WTC11 (cell line): Measurements from ENCODE around the gene TTC21A. TPM values are rescaled to one million over a fixed set of nuclear protein-coding genes. Genes with fewer than 3 reads are reported as not detected.

Source experiments
- ATAC-seq: fragments of 200-7000 bp; cut with Tn5 transposase; 2 replicates; pipeline ENCODE4 v1.10.0; 2021; ENCODE audit warnings: mild to moderate bottlenecking, moderate library complexity
- CTCF ChIA-PET: fragments of 300-600 bp; sonication (Branson Sonifier 250); formaldehyde crosslinking; loops from one replicate; lab custom pipeline; 2021; ENCODE audit warnings: antibody characterized with exemption; lab: Charles Lee
- POLR2A ChIA-PET: fragments of 350-600 bp; sonication (Branson Sonifier 250); formaldehyde crosslinking; loops from one replicate; lab custom pipeline; 2021; ENCODE audit warnings: antibody characterized with exemption; lab: Charles Lee
- DNase-seq: peaks from one replicate; pipeline ENCODE4 v3.0.0; 2021; ENCODE audit warnings: low spot score
- H3K27ac Mint-ChIP-seq: 2 replicates; pipeline ENCODE4 v1.8.0; 2021; ENCODE audit warnings: mixed read lengths
- H3K27me3 Mint-ChIP-seq: 2 replicates; pipeline ENCODE4 v1.8.0; 2021; ENCODE audit warnings: low read depth, mild to moderate bottlenecking, moderate library complexity, mixed read lengths
- H3K36me3 Mint-ChIP-seq: 2 replicates; pipeline ENCODE4 v1.8.0; 2021; ENCODE audit warnings: mixed read lengths
- H3K4me1 Mint-ChIP-seq: 2 replicates; pipeline ENCODE4 v1.8.0; 2022; ENCODE audit warnings: mixed read lengths
- H3K4me3 Mint-ChIP-seq: 2 replicates; pipeline ENCODE4 v1.8.0; 2021; ENCODE audit warnings: mild to moderate bottlenecking, moderate library complexity, mixed read lengths
- H3K9me3 Mint-ChIP-seq: 2 replicates; pipeline ENCODE4 v1.8.0; 2021; ENCODE audit warnings: mixed read lengths
- FOXK1 ChIP-seq: sonication (generic); formaldehyde crosslinking; IDR thresholded peaks from 2 replicates; pipeline ENCODE4 v1.8.0; 2022; ENCODE audit warnings: mild to moderate bottlenecking, moderate library complexity, missing genetic modification reagents
- HMGA2 ChIP-seq: fragments of 250-450 bp; sonication (Bioruptor Pico); IDR thresholded peaks from 2 replicates; pipeline ENCODE4 v1.4.0; 2021; ENCODE audit warnings: mild to moderate bottlenecking, moderate library complexity
- KAT7 ChIP-seq: sonication (generic); formaldehyde crosslinking; IDR thresholded peaks from 2 replicates; pipeline ENCODE4 v1.8.1; 2023; ENCODE audit warnings: missing genetic modification reagents, mild to moderate bottlenecking, borderline replicate concordance
- MXD4 ChIP-seq: fragments of 250-450 bp; sonication (Bioruptor Pico); IDR thresholded peaks from 2 replicates; pipeline ENCODE4 v1.8.0; 2021; ENCODE audit warnings: mild to moderate bottlenecking, moderate library complexity, borderline replicate concordance
- NFE2L1 ChIP-seq: sonication (generic); formaldehyde crosslinking; IDR thresholded peaks from 2 replicates; pipeline ENCODE4 v1.8.1; 2023; ENCODE audit warnings: missing genetic modification reagents
- NFYB ChIP-seq: sonication (generic); formaldehyde crosslinking; conservative IDR thresholded peaks from 2 replicates; pipeline ENCODE4 v1.8.0; 2022; ENCODE audit warnings: low read depth, missing genetic modification reagents
- NR1H2 ChIP-seq: sonication (generic); formaldehyde crosslinking; IDR thresholded peaks from 2 replicates; pipeline ENCODE4 v1.9.0; 2021; ENCODE audit warnings: mild to moderate bottlenecking, moderate library complexity, missing genetic modification reagents
- SMAD3 ChIP-seq: sonication (generic); formaldehyde crosslinking; IDR thresholded peaks from 2 replicates; pipeline ENCODE4 v1.8.0; 2022; ENCODE audit warnings: missing genetic modification reagents, mild to moderate bottlenecking, borderline replicate concordance
- SMAD4 ChIP-seq: sonication (generic); formaldehyde crosslinking; IDR thresholded peaks from 2 replicates; pipeline ENCODE4 v1.8.0; 2022; ENCODE audit warnings: mild to moderate bottlenecking, missing genetic modification reagents
- TCF7 ChIP-seq: sonication (generic); formaldehyde crosslinking; IDR thresholded peaks from 2 replicates; pipeline ENCODE4 v1.8.0; 2022; ENCODE audit warnings: mild to moderate bottlenecking, low read depth, missing genetic modification reagents, moderate library complexity
- TEAD1 ChIP-seq: sonication (generic); formaldehyde crosslinking; IDR thresholded peaks from 2 replicates; pipeline ENCODE4 v1.8.0; 2022; ENCODE audit warnings: mild to moderate bottlenecking, missing genetic modification reagents
- TP53 ChIP-seq: sonication (generic); formaldehyde crosslinking; IDR thresholded peaks from 2 replicates; pipeline ENCODE4 v1.8.1; 2023; ENCODE audit warnings: mild to moderate bottlenecking, missing genetic modification reagents
- ZNF138 ChIP-seq: sonication (generic); formaldehyde crosslinking; conservative IDR thresholded peaks from 2 replicates; pipeline ENCODE4 v1.8.1; 2022; ENCODE audit warnings: mild to moderate bottlenecking, moderate library complexity, missing genetic modification reagents
- ZNF219 ChIP-seq: sonication (generic); formaldehyde crosslinking; IDR thresholded peaks from 2 replicates; pipeline ENCODE4 v1.8.0; 2023; ENCODE audit warnings: missing genetic modification reagents, mild to moderate bottlenecking, borderline replicate concordance
- total RNA-seq: library from RNA; stranded (reverse); gene quantifications from 3 replicates; pipeline ENCODE4 v1.2.3, GENCODE V29; 2021
- TF ChIP-seq, protein P1 (sequence below): sonication (generic); formaldehyde crosslinking; IDR thresholded peaks from 2 replicates; pipeline ENCODE4 v1.8.1; 2022; ENCODE audit warnings: low read depth, mild to moderate bottlenecking, moderate library complexity, missing genetic modification reagents, borderline replicate concordance
- TF ChIP-seq, protein P2 (sequence below): fragments of 250-450 bp; sonication (Bioruptor Pico); IDR thresholded peaks from 2 replicates; pipeline ENCODE4 v1.9.0; 2021; ENCODE audit warnings: moderate library complexity, mild to moderate bottlenecking, inconsistent platforms, borderline replicate concordance
- TF ChIP-seq, protein P3 (sequence below): sonication (generic); formaldehyde crosslinking; IDR thresholded peaks from 2 replicates; pipeline ENCODE4 v1.8.1; 2023; ENCODE audit warnings: mild to moderate bottlenecking, missing genetic modification reagents, borderline replicate concordance
- TF ChIP-seq, protein P4 (sequence below): sonication (generic); formaldehyde crosslinking; IDR thresholded peaks from 2 replicates; pipeline ENCODE4 v1.8.0; 2022; ENCODE audit warnings: missing genetic modification reagents
- TF ChIP-seq, protein P5 (sequence below): fragments of 250-450 bp; sonication (Bioruptor Pico); IDR thresholded peaks from 2 replicates; pipeline ENCODE4 v1.9.0; 2021; ENCODE audit warnings: mild to moderate bottlenecking

Gene TTC21A
- total RNA-seq, 1 experiment from 2014 or later = 3.8 TPM

DNA sequence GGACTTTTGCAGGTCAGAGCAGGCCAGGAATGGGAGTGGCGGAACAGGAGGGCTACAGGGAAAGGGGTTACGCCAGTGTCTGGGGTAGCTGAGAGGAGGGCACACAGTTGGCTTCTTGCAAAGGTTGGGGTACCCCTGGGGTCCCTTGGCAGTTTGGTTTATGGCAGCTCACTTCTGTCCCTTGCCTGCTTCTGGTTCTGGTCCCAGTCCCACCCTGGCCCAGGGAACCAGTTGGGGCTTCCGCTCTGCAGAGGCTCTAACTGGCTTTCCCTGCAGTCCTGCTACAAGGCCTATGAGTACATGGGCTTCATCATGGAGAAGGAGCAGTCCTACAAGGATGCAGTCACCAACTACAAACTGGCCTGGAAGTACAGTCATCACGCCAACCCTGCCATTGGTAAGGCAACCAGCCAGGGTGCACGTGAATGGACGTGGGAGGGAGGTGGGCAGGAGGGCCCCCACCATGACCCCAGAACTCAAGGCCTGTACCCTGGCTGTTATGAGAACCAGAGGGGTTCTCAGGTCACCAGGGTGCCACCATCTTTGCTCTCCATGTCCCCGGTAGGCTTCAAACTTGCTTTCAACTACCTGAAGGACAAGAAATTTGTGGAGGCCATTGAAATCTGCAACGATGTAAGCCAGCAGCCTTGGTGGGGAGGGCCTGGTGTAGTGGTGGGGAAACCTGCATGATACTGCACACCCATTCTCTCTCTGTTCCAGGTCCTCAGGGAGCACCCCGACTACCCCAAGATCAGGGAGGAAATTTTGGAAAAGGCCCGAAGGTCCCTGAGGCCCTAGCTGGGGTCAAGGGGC is 30.7 kb downstream of the TTC21A start (continued):
- TF ChIP-seq ZNF138 (CRISPR knock-in tag) = no peak
- TF ChIP-seq KAT7 (CRISPR knock-in tag) = no peak
- TF ChIP-seq, protein P1, sequence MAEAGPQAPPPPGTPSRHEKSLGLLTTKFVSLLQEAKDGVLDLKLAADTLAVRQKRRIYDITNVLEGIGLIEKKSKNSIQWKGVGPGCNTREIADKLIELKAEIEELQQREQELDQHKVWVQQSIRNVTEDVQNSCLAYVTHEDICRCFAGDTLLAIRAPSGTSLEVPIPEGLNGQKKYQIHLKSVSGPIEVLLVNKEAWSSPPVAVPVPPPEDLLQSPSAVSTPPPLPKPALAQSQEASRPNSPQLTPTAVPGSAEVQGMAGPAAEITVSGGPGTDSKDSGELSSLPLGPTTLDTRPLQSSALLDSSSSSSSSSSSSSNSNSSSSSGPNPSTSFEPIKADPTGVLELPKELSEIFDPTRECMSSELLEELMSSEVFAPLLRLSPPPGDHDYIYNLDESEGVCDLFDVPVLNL (CRISPR knock-in tag) = no peak
- TF ChIP-seq, protein P2, sequence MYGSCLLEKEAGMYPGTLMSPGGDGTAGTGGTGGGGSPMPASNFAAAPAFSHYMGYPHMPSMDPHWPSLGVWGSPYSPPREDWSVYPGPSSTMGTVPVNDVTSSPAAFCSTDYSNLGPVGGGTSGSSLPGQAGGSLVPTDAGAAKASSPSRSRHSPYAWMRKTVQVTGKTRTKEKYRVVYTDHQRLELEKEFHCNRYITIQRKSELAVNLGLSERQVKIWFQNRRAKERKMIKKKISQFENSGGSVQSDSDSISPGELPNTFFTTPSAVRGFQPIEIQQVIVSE (CRISPR knock-in tag) = no peak
- no peak for TF ChIP-seq FOXK1 (CRISPR knock-in tag)
- no peak for TF ChIP-seq NFYB (CRISPR knock-in tag)

DNA sequence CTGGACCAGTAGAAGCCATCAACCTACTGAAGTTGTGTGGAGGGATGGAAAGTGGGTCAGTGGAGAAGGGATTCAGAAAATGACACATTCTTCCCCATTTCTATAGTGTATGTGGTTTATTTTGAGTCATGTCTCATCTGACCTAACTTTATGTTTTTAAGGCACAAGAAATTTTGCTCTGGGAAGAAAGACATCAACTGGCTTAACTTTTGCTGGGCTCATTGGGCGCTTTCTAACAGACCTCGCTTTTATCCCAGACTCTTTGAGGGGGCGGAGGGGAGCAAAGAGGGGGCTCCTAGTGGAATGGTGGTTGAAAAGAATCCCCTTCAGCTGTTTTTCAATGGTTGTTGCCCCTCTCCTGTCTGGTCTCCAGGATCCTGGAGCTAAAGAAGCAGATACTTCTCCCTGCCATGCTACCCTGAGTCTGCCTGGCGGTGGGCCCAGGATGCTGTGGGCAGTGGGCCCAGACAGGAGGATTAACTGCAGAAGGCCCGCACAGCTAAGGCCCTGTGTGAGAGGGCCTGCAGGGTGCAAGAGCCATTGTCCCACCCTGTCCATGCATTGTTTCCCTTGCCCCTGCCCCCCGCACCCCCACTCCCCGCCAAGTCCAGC is 31.4 kb downstream of the TTC21A start:
- POLR2A ChIA-PET = no interaction called here
- no peak for DNase-seq
- TF ChIP-seq ZNF219 (CRISPR knock-in tag) (no peak), TCF7 (CRISPR knock-in tag) (no peak)
- TF ChIP-seq, all 79 proteins: peak for 0
- CTCF ChIA-PET = interaction anchor here (0.9 kb wide), 1 partner anchor 149 kb away, joined by 5 read pairs; no protein-coding TSS in a partner anchor
- peaks cover 15% of the 10 kb centered on the region for H3K36me3 Mint-ChIP-seq
- H3K9me3 Mint-ChIP-seq = no peaks in the 10 kb centered on the region
- no peaks in the 10 kb centered on the region for H3K27me3 Mint-ChIP-seq
- no peak for ATAC-seq
- no peak overlapping the region for H3K27ac Mint-ChIP-seq
- H3K4me3 Mint-ChIP-seq = no peak overlapping the region
- peaks cover 5% of the 10 kb centered on the region for H3K4me1 Mint-ChIP-seq

DNA sequence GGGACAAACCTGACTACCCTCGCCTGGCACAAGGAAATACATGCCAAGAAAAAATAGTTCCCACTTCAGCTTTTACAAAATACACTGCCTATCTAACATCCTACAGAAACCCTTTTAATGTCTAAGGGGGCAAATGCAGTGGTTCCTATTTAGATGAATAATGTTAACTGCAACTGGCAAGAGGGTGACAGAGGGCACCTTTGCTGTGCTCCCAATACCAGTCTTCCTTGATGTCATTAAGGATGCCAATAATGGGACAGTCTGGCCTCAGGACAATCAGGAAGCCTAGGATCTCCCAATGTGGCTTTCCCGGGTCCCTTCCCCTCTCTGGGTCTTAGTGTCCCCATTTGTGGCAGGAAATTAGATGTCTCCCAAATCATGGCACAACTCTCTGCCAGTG is 32.0 kb downstream of the TTC21A start:
- ChIA-PET CTCF (interaction anchor here (0.9 kb wide), 1 partner anchor 149 kb away, joined by 5 read pairs; no protein-coding TSS in a partner anchor), POLR2A (no interaction called here)
- Mint-ChIP-seq H3K9me3 (no peaks in the 10 kb centered on the region), H3K4me1 (peaks cover 5% of the 10 kb centered on the region), H3K4me3 (no peak overlapping the region), H3K36me3 (peaks cover 20% of the 10 kb centered on the region), H3K27ac (no peak overlapping the region), H3K27me3 (no peaks in the 10 kb centered on the region)
- DNase-seq = no peak
- ATAC-seq = no peak
- TF ChIP-seq NR1H2 (CRISPR knock-in tag) = no peak
- no peak for TF ChIP-seq MXD4
- no peak for TF ChIP-seq FOXK1 (CRISPR knock-in tag)
- no peak for TF ChIP-seq TP53 (CRISPR knock-in tag)
- TF ChIP-seq NFE2L1 (CRISPR knock-in tag) = no peak
- TF ChIP-seq, protein P3, sequence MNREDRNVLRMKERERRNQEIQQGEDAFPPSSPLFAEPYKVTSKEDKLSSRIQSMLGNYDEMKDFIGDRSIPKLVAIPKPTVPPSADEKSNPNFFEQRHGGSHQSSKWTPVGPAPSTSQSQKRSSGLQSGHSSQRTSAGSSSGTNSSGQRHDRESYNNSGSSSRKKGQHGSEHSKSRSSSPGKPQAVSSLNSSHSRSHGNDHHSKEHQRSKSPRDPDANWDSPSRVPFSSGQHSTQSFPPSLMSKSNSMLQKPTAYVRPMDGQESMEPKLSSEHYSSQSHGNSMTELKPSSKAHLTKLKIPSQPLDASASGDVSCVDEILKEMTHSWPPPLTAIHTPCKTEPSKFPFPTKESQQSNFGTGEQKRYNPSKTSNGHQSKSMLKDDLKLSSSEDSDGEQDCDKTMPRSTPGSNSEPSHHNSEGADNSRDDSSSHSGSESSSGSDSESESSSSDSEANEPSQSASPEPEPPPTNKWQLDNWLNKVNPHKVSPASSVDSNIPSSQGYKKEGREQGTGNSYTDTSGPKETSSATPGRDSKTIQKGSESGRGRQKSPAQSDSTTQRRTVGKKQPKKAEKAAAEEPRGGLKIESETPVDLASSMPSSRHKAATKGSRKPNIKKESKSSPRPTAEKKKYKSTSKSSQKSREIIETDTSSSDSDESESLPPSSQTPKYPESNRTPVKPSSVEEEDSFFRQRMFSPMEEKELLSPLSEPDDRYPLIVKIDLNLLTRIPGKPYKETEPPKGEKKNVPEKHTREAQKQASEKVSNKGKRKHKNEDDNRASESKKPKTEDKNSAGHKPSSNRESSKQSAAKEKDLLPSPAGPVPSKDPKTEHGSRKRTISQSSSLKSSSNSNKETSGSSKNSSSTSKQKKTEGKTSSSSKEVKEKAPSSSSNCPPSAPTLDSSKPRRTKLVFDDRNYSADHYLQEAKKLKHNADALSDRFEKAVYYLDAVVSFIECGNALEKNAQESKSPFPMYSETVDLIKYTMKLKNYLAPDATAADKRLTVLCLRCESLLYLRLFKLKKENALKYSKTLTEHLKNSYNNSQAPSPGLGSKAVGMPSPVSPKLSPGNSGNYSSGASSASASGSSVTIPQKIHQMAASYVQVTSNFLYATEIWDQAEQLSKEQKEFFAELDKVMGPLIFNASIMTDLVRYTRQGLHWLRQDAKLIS (CRISPR knock-in tag) = no peak
- TF ChIP-seq SMAD4 = no peak
- TF ChIP-seq, protein P4, sequence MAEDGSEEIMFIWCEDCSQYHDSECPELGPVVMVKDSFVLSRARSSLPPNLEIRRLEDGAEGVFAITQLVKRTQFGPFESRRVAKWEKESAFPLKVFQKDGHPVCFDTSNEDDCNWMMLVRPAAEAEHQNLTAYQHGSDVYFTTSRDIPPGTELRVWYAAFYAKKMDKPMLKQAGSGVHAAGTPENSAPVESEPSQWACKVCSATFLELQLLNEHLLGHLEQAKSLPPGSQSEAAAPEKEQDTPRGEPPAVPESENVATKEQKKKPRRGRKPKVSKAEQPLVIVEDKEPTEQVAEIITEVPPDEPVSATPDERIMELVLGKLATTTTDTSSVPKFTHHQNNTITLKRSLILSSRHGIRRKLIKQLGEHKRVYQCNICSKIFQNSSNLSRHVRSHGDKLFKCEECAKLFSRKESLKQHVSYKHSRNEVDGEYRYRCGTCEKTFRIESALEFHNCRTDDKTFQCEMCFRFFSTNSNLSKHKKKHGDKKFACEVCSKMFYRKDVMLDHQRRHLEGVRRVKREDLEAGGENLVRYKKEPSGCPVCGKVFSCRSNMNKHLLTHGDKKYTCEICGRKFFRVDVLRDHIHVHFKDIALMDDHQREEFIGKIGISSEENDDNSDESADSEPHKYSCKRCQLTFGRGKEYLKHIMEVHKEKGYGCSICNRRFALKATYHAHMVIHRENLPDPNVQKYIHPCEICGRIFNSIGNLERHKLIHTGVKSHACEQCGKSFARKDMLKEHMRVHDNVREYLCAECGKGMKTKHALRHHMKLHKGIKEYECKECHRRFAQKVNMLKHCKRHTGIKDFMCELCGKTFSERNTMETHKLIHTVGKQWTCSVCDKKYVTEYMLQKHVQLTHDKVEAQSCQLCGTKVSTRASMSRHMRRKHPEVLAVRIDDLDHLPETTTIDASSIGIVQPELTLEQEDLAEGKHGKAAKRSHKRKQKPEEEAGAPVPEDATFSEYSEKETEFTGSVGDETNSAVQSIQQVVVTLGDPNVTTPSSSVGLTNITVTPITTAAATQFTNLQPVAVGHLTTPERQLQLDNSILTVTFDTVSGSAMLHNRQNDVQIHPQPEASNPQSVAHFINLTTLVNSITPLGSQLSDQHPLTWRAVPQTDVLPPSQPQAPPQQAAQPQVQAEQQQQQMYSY (CRISPR knock-in tag) = no peak
- TF ChIP-seq TEAD1 (CRISPR knock-in tag) = no peak
- TF ChIP-seq, protein P5, sequence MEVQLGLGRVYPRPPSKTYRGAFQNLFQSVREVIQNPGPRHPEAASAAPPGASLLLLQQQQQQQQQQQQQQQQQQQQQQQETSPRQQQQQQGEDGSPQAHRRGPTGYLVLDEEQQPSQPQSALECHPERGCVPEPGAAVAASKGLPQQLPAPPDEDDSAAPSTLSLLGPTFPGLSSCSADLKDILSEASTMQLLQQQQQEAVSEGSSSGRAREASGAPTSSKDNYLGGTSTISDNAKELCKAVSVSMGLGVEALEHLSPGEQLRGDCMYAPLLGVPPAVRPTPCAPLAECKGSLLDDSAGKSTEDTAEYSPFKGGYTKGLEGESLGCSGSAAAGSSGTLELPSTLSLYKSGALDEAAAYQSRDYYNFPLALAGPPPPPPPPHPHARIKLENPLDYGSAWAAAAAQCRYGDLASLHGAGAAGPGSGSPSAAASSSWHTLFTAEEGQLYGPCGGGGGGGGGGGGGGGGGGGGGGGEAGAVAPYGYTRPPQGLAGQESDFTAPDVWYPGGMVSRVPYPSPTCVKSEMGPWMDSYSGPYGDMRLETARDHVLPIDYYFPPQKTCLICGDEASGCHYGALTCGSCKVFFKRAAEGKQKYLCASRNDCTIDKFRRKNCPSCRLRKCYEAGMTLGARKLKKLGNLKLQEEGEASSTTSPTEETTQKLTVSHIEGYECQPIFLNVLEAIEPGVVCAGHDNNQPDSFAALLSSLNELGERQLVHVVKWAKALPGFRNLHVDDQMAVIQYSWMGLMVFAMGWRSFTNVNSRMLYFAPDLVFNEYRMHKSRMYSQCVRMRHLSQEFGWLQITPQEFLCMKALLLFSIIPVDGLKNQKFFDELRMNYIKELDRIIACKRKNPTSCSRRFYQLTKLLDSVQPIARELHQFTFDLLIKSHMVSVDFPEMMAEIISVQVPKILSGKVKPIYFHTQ (CRISPR knock-in tag) = no peak
- TF ChIP-seq SMAD3 (CRISPR knock-in tag) = no peak
- TF ChIP-seq HMGA2 (CRISPR knock-in tag) = no peak
